ENCODE data around the gene CCDC91. TPM values are rescaled to one million over a fixed set of nuclear protein-coding genes. Genes with fewer than 3 reads are reported as not detected.

Gene CCDC91
- total RNA-seq, 1 experiment from 2014 or later, result 35.6 TPM

- peak overlapping the region; percentile 0; the same call in 1 of the 2 replicates for H3K27ac ChIP-seq
- H3K27me3 ChIP-seq (replicated peaks), result no peaks in the 10 kb centered on the region
- H3K9me3 ChIP-seq (replicated peaks), result no peaks in the 10 kb centered on the region
- H3K36me3 ChIP-seq, result no peaks in the 10 kb centered on the region
- H3K4me1 ChIP-seq (replicated peaks), result peaks cover 31% of the 10 kb centered on the region
- DNase-seq (ENCODE audit: low read depth in 1 of 2, low spot score in 2 of 2), result peak in 1 of 2 experiments; percentile 47
- no peak overlapping the region for H3K4me3 ChIP-seq
These were observed 388.6 kb downstream of the CCDC91 start for GRCh38 chr12:28578833-28579252.

DNA sequence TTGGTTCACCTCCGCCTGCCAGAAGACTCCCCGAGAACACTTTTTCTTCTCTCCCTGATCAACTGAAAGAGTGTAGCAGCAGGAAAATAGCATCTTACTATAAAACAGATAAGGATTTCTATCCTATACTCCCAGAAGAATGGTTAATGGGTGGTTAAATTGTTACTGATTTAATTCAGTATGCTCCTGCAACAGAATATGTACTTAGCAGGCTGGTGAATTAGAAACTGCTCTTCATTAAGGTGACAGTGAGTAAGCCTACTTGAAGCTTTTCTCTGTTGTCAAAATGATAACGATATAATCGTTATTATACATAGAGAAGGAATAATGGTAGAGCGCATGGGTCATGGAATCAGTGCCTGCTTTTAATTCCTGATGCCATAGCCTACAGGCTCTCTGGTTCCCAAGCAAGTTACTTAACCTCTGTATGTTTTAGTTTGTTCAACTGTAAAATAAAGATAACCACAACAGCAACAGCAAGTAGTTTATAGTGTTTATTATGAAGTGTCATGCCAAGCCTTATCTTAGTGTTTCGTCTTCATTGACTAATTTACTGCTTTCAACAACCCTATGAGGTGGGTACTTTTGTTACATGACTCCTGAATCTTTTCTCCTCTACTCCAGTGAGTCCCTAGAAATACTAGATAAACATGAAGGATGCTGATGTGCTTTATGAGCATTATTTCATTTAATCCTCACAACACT is 392.6 kb downstream of the CCDC91 start:
- Histone ChIP-seq H3K36me3 (no peaks in the 10 kb centered on the region), H3K9me3 (replicated peaks) (no peaks in the 10 kb centered on the region), H3K27me3 (replicated peaks) (no peaks in the 10 kb centered on the region), H3K27ac (peak overlapping the region; percentile 37), H3K4me1 (replicated peaks) (peaks cover 38% of the 10 kb centered on the region), H3K4me3 (no peak overlapping the region)
- DNase-seq (ENCODE audit: low read depth in 1 of 2, low spot score in 2 of 2), result no peak

DNA sequence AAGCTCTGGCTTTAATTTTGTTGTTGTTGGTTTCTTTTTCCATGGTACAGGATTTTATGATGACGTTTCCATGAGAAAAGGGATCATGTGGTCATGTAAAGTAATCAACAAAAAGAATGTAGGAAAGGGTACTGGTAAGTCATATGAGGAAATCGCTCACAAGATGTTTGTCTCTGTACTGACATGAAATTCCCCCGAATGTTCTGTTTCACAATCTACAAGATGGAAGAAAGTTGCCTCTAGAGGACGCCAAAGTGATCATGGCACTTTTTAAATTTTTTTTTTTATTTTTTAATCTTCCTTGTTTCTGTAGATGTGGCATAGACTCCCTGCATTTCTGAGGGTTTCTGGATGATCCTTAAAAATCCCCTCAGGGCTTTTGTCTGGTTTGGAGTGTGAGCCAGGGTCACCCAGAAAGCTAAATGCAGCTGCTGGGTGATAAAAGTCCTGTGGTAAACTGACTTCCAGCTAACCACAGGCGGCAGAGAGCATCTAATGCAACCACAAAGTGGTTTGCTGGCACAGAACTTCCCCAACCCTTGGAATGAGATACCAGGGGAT is 393.5 kb downstream of the CCDC91 start:
- H3K36me3 ChIP-seq, result no peaks in the 10 kb centered on the region
- H3K4me3 ChIP-seq, result no peak overlapping the region
- H3K9me3 ChIP-seq (replicated peaks), result no peaks in the 10 kb centered on the region
- peak overlapping the region; percentile 37 for H3K27ac ChIP-seq
- peak; percentile 70 to 85 for DNase-seq (ENCODE audit: low read depth in 1 of 2, low spot score in 2 of 2)
- no peaks in the 10 kb centered on the region for H3K27me3 ChIP-seq (replicated peaks)
- peaks cover 29% of the 10 kb centered on the region for H3K4me1 ChIP-seq (replicated peaks)

GRCh38 chr12:28585146-28585545 is 394.9 kb downstream of the CCDC91 start:
- Histone ChIP-seq H3K9me3 (replicated peaks) (no peaks in the 10 kb centered on the region), H3K27me3 (replicated peaks) (no peaks in the 10 kb centered on the region), H3K27ac (no peak overlapping the region), H3K4me1 (replicated peaks) (peaks cover 18% of the 10 kb centered on the region), H3K36me3 (no peaks in the 10 kb centered on the region), H3K4me3 (no peak overlapping the region)
- no peak for DNase-seq (ENCODE audit: low read depth in 1 of 2, low spot score in 2 of 2)

- no peak for DNase-seq (ENCODE audit: low read depth in 1 of 2, low spot score in 2 of 2)
- Histone ChIP-seq H3K4me3 (no peak overlapping the region), H3K27me3 (replicated peaks) (no peaks in the 10 kb centered on the region), H3K9me3 (replicated peaks) (no peaks in the 10 kb centered on the region), H3K36me3 (no peaks in the 10 kb centered on the region), H3K27ac (no peak overlapping the region), H3K4me1 (replicated peaks) (peaks cover 18% of the 10 kb centered on the region)
These were observed 396.2 kb downstream of the CCDC91 start for GRCh38 chr12:28586481-28586880.

DNA sequence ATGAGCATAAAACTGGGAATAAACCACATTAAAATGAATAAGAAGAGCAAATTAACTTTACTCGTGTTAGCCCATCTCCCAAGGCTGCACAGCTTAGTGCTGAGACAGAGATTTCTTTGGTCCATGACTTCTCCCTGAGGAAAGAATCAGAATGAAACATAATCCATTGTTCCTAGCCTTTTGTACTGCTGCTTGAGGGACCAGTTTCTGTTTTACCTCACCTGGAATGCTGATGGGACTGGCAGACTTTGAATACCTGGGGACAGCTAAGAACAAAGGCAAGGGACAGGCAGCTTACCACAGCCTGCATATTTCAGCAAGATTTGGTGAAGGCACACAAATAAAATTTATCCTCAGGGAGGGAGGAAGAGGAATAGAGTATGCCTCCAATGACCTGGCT is 401.6 kb downstream of the CCDC91 start:
- Histone ChIP-seq H3K27me3 (replicated peaks) (no peaks in the 10 kb centered on the region), H3K36me3 (no peaks in the 10 kb centered on the region), H3K4me1 (replicated peaks) (no peaks in the 10 kb centered on the region), H3K4me3 (no peak overlapping the region), H3K9me3 (replicated peaks) (no peaks in the 10 kb centered on the region), H3K27ac (no peak overlapping the region)
- DNase-seq (ENCODE audit: low read depth in 1 of 2, low spot score in 2 of 2), result no peak

Other genes starting within 250 kb of the CCDC91 start
- 3.8 and 4.4 TPM in 2 replicates for gene PTHLH, start 217.7 kb upstream of the CCDC91 start, total RNA-seq (2014; rRNA removed; shearing (Covaris generic))